B cell (primary cell): Measurements from ENCODE around the gene SIRPB1. TPM values are rescaled to one million over a fixed set of nuclear protein-coding genes. Genes with fewer than 3 reads are reported as not detected.

Experiments used
- ATAC-seq: fragments of 200-7000 bp; cut with Tn5 transposase; one replicate; pipeline ENCODE4 v1.10.0; 2021; ENCODE audit warnings: low read depth, mild to moderate bottlenecking, moderate number of reproducible peaks, moderate library complexity
- CTCF ChIA-PET: fragments of 350-600 bp; sonication (Branson Sonifier 250); formaldehyde crosslinking; loops from one replicate; lab custom pipeline; 2021; ENCODE audit warnings: antibody characterized with exemption, inconsistent platforms; lab: Charles Lee
- POLR2A ChIA-PET: fragments of 350-600 bp; sonication (Branson Sonifier 250); formaldehyde crosslinking; loops from one replicate; lab custom pipeline; 2021; ENCODE audit warnings: antibody characterized with exemption; lab: Charles Lee
- DNase-seq: peaks from one replicate; pipeline ENCODE4 v3.0.0; 2013
- H2AFZ ChIP-seq: 2 replicates; pipeline ENCODE4 v1.6.1; 2012; ENCODE audit warnings: mild to moderate bottlenecking, low read depth, low read length; ENCODE audit not compliant: insufficient read depth, poor library complexity, severe bottlenecking
- H3K27ac ChIP-seq, 2 donors: 1 replicate in 1 of 2; 2 replicates in 1 of 2; pipeline ENCODE4 v1.5.1; 2012 to 2013; ENCODE audit warnings: low read length in 2 of 2, mild to moderate bottlenecking in 2 of 2, moderate library complexity in 1 of 2
- H3K27me3 ChIP-seq, 4 experiments: fragments of 200-600 bp in 1 of 4; sonication (generic) in 1 of 4; replicated peaks in 1 of 4; 1 replicate in 2 of 4; 2 replicates in 2 of 4; pipeline versions ENCODE4 v1.6.1 to v1.7.0; 2013 to 2016; ENCODE audit warnings: low read length in 3 of 4, mild to moderate bottlenecking in 2 of 4, mixed read lengths in 1 of 4, moderate library complexity in 1 of 4; ENCODE audit not compliant: insufficient read depth in 4 of 4, control insufficient read depth in 3 of 4; ENCODE audit errors: control extremely low read depth in 1 of 4
- H3K36me3 ChIP-seq, 2 experiments: replicated peaks in 1 of 2; 1 replicate in 1 of 2; 2 replicates in 1 of 2; pipeline versions ENCODE4 v1.6.1 to v1.7.1; 2013; ENCODE audit warnings: low read length in 1 of 2; ENCODE audit not compliant: insufficient read depth in 2 of 2, control insufficient read depth in 1 of 2; ENCODE audit errors: control extremely low read depth in 1 of 2, extremely low read depth in 1 of 2
- H3K4me1 ChIP-seq, 2 donors: fragments of 200-600 bp in 1 of 2; sonication (generic) in 1 of 2; 1 replicate in 1 of 2; 2 replicates in 1 of 2; pipeline versions ENCODE4 v1.5.1 to v1.6.1; 2013 to 2017; ENCODE audit warnings: low read length in 2 of 2; ENCODE audit not compliant: control insufficient read depth in 2 of 2, insufficient read depth in 2 of 2
- H3K4me2 ChIP-seq: replicated peaks from 2 replicates; pipeline ENCODE3; 2012; ENCODE audit warnings: mild to moderate bottlenecking, low read depth, low read length; ENCODE audit not compliant: poor library complexity, severe bottlenecking
- H3K4me3 ChIP-seq, 5 experiments: fragments of 200-600 bp in 1 of 5; sonication (generic) in 1 of 5; 1 replicate in 3 of 5; 2 replicates in 2 of 5; pipeline versions ENCODE4 v1.5.1 to v1.7.0; 2011 to 2016; ENCODE audit warnings: low read length in 4 of 5, mild to moderate bottlenecking in 4 of 5, low read depth in 2 of 5, control low read depth in 1 of 5, moderate library complexity in 1 of 5; ENCODE audit not compliant: insufficient read depth in 1 of 5; ENCODE audit errors: control extremely low read depth in 1 of 5, extremely low read depth in 1 of 5
- H3K79me2 ChIP-seq: fragments of 200-600 bp; sonication (generic); one replicate; pipeline ENCODE4 v1.6.0; 2016; ENCODE audit warnings: low read length; ENCODE audit not compliant: control insufficient read depth, insufficient read depth
- H3K9ac ChIP-seq: fragments of 200-600 bp; sonication (generic); 2 replicates; pipeline ENCODE4 v1.6.1; 2017; ENCODE audit warnings: mild to moderate bottlenecking, low read length, moderate library complexity
- H3K9me3 ChIP-seq, 3 donors: one replicate each; pipeline versions ENCODE4 v1.6.1 to v1.7.1; 2013; ENCODE audit warnings: low read length in 2 of 3; ENCODE audit not compliant: control insufficient read depth in 2 of 3, insufficient read depth in 1 of 3; ENCODE audit errors: control extremely low read depth in 1 of 3
- H4K20me1 ChIP-seq: 2 replicates; pipeline ENCODE4 v1.6.0; 2012; ENCODE audit warnings: mild to moderate bottlenecking, low read length; ENCODE audit not compliant: insufficient read depth, control insufficient read depth, poor library complexity, severe bottlenecking
- H3K27ac Mint-ChIP-seq: one replicate; pipeline ENCODE4 v1.8.0; 2021; ENCODE audit warnings: mixed read lengths
- H3K27me3 Mint-ChIP-seq: one replicate; pipeline ENCODE4 v1.8.0; 2021; ENCODE audit warnings: mixed read lengths
- H3K4me1 Mint-ChIP-seq: one replicate; pipeline ENCODE4 v1.8.0; 2021; ENCODE audit warnings: mixed read lengths
- H3K4me3 Mint-ChIP-seq: one replicate; pipeline ENCODE4 v1.8.0; 2021; ENCODE audit warnings: mixed read lengths
- H3K9me3 Mint-ChIP-seq: one replicate; pipeline ENCODE4 v1.8.0; 2022; ENCODE audit warnings: mixed read lengths; ENCODE audit not compliant: insufficient read depth
- CTCF ChIP-seq: fragments of 200-600 bp; IDR thresholded peaks from one replicate; pipeline ENCODE4 v1.8.0; 2022; ENCODE audit warnings: antibody characterized with exemption, mild to moderate bottlenecking
- EZH2 ChIP-seq: IDR thresholded peaks from 2 replicates; pipeline ENCODE4 v1.6.1; 2012; ENCODE audit warnings: borderline replicate concordance, low read depth, mild to moderate bottlenecking, moderate library complexity, low read length; ENCODE audit not compliant: insufficient read depth, poor library complexity, severe bottlenecking
- WGBS: methylation state at CpG from one replicate; pipeline ENCODE4 v1.1.5; 2013; ENCODE audit warnings: missing lambda C conversion rate; ENCODE audit not compliant: insufficient coverage; 5-methylcytosine and 5-hydroxymethylcytosine counted together
- intact Hi-C: fragments of 100-400 bp; cut with micrococcal nuclease; formaldehyde crosslinking; loops from one replicate; pipeline ENCODE4 v1.10.0; 2022
- polyA plus RNA-seq: library from polyadenylated mRNA; depleted of rRNA; stranded (reverse); fragments of >200 nt; gene quantifications from 2 replicates; pipeline ENCODE4 v1.2.3, GENCODE V29; 2012
- total RNA-seq, 2 donors: library from RNA; stranded (reverse); fragments of 120-200 nt in 1 of 2; gene quantifications; 1 replicate in 1 of 2; 2 replicates in 1 of 2; pipeline versions ENCODE4 v1.2.3 to v1.2.4, GENCODE V29; 2013 to 2022

Gene SIRPB1
- total and polyA plus RNA-seq, 2 donors (not counting 1 experiment from before 2014, with no cell fraction given): 1.3 to 1.7 TPM

- no peak overlapping the region for H3K27ac Mint-ChIP-seq
- POLR2A ChIA-PET: no interaction called here
- H3K9me3 Mint-ChIP-seq: no peaks in the 10 kb centered on the region
- Histone ChIP-seq H3K4me1 (no peaks in the 10 kb centered on the region), H3K79me2 (no peaks in the 10 kb centered on the region), H3K27ac (no peak overlapping the region), H3K36me3 (no peaks in the 10 kb centered on the region), H3K27me3 (no peaks in the 10 kb centered on the region), H4K20me1 (no peaks in the 10 kb centered on the region), H3K9ac (no peak overlapping the region), H2AFZ (no peak overlapping the region), H3K9me3 (no peaks in the 10 kb centered on the region), H3K4me2 (no peak overlapping the region), H3K4me3 (no peak overlapping the region)
- no peak overlapping the region for H3K4me3 Mint-ChIP-seq
- TF ChIP-seq EZH2 (no peak), CTCF (no peak)
- ATAC-seq (no peak), DNase-seq (no peak)
- H3K27me3 Mint-ChIP-seq: peaks cover 5% of the 10 kb centered on the region
- peaks cover 4% of the 10 kb centered on the region for H3K4me1 Mint-ChIP-seq
- 83% methylated on average over 1 of the region's 3 CpGs for WGBS
- CTCF ChIA-PET: no interaction called here
- intact Hi-C loops: no loop called here
Measured at GRCh38 chr20:1651268-1652058, 31.7 kb upstream of the SIRPB1 start.

DNA sequence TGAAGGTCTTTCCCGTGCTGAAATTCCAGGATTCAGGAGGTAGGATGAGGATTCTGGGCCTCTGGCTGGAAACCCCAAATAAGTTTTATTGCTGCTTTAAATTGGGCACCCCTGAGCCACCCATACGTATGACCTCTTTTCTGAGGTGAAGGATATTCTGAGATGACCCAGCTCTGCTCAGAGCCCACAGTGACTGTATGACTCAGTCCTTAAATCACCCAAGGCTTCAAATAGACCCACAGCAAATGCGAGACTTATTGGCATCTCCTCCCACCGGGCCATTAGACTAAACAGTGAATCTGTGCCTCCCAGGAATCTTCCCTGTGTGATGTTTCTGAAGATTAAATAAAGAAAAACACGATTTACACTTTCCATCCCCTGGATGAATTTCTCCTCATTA lies 28.3 kb upstream of the SIRPB1 start:
- H3K27me3 Mint-ChIP-seq: peaks cover 5% of the 10 kb centered on the region
- no peaks in the 10 kb centered on the region for H3K4me1 ChIP-seq
- H3K79me2 ChIP-seq: no peaks in the 10 kb centered on the region
- ATAC-seq (no peak), DNase-seq (no peak)
- H3K4me3 Mint-ChIP-seq: no peak overlapping the region
- H3K27ac Mint-ChIP-seq: no peak overlapping the region
- intact Hi-C loops: no loop called here
- peaks cover 4% of the 10 kb centered on the region for H3K4me1 Mint-ChIP-seq
- ChIA-PET CTCF (no interaction called here), POLR2A (no interaction called here)
- no peak overlapping the region for H3K4me2 ChIP-seq
- H3K36me3 ChIP-seq: no peaks in the 10 kb centered on the region
- H3K27me3 ChIP-seq: no peaks in the 10 kb centered on the region
- H3K27ac ChIP-seq: no peak overlapping the region
- H2AFZ ChIP-seq: no peak overlapping the region
- peaks cover 0 to 1% (median 0%) of the 10 kb centered on the region in 3 donors for H3K9me3 ChIP-seq
- no peak overlapping the region for H3K4me3 ChIP-seq
- H3K9ac ChIP-seq: no peak overlapping the region
- TF ChIP-seq CTCF: no peak
- TF ChIP-seq EZH2: no peak
- no peaks in the 10 kb centered on the region for H4K20me1 ChIP-seq
- H3K9me3 Mint-ChIP-seq: no peaks in the 10 kb centered on the region
- no CpG with 5 or more reads among the region's 5 CpGs for WGBS
